Measurements from ENCODE around the gene ATP11C.
"Not testable (repeated sequence)": the region's sequence is repeated elsewhere in the genome, so short reads cannot be mapped to it uniquely, and the experiment has no call there.

Gene ATP11C

DNA sequence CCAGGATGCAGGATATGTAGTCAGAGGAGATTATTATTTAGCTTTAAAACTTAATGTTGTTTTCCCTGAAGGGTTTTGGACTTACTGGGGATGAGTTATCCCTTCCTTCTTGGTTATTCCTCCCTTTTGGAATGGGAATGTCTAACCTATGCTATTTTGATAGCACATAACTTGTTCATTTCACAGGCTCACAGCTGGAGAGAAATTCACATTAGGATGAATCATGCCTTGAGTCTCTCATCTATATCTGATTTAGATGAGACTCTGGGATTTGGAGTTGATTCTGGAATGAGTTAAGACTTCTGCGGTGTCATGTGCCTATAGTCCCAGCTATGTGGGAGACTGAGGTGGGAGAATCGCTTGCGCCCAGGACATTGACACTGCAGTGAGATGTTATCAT is 81.1 kb downstream of the ATP11C start:
- DNase-seq: no peak

DNA sequence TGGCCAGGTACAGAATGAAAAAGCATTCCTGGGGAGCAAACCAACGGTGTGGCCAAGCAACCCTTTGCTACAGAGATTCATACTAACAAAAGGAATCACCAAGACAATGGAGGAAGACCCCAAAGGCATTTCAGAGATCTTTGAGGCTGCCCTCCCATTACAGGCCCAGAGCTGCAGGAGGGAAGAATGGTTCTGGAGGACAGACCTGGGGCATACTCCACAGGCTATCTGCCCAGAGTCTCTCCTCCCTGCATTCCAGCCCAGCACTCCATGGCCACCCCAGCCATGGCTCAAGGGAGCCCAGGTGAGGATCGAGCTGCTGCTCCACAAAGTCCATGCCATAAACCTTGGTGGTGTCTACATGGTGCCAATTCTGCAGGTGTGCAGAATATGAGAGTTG is 81.9 kb downstream of the ATP11C start:
- DNase-seq: no peak

- no peak for DNase-seq
These were observed 88.0 kb downstream of the ATP11C start for GRCh38 chrX:139844884-139845283.

DNA sequence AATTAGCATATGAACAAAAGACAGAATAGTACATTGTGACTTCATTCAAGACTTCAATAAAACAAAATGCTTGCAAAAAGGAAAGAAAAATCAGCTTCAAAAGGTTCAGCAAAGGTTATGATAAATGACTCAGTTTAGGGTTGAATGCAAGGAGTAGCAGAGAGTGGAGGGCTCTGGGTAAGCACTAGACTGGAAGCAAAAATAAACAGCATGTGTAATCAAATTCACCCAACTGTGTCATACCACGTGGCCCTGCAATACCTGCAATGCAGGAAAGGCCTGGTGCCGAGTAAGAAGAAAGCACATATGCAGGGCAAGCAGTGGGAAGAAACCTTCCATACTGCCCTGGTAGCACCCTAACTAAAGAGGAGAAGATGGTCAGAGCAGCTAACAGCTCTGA is 88.7 kb downstream of the ATP11C start:
- no peak for DNase-seq

GRCh38 chrX:139842326-139843185 is 90.3 kb downstream of the ATP11C start:
- DNase-seq: no peak

DNA sequence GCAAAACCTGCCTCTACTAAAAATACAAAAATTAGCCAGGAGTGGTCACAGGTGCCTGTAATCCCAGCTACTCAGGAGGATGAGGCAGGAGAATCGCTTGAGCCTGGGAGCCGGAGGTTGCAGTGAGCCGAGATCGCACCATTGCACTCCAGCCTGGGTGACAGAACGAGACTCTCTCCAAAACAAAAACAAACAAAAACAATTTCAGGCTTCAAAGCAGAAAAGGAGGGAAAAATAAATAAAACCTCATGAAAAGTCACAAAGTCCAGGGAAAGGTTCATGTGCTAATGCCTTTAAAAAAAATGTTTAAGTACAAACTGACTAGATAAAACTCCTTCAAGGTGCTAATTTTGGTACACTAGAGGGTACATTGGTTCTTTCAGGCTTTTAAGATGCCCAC is 96.5 kb downstream of the ATP11C start:
- not testable (repeated sequence) for DNase-seq

DNA sequence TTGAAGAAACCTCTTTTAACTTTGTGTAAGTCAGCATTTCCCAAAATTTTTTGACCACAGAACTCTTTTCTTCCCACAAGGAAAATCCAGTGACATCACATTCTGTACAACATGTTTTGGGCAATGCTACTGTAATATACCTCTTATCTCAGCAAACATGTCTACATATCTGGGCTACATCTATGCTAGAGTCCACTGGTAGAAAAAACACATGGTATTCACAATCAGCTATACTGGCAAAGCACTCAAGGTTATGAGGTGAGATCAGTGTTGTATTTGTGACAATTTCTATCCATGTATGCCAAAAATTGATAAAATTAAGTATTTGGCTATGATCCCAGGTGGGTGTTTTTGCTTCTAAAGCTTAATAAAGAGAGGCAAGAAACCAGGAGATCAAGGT is 98.0 kb downstream of the ATP11C start:
- no peak for DNase-seq

DNA sequence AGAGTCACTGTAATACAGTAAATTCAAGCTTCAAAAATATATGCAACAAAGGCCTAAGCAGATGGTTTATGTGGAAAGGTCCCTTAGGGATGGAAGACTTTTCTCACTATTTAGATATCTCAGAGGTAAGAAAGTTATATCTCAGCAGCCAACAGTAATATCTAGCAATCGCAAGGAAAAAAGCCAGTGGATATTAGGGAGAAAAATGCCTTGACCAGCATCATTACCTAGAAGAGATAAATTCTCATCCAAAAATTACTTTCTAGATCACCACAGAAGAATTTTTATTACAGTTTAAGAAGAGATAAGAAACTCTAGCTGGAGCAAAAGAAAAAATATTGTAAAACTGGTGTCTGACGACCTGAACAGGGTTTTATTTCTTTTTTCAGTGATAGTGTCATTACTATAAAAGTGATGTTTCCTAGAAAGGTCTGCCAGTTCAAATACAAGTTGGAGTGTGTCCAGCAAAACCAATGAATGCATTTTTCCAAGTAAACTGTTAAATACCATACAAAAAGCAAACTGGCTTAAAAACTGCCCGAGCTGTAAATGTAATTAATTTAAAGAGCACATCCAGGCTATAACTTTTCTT is 100.0 kb downstream of the ATP11C start:
- no peak for DNase-seq

DNA sequence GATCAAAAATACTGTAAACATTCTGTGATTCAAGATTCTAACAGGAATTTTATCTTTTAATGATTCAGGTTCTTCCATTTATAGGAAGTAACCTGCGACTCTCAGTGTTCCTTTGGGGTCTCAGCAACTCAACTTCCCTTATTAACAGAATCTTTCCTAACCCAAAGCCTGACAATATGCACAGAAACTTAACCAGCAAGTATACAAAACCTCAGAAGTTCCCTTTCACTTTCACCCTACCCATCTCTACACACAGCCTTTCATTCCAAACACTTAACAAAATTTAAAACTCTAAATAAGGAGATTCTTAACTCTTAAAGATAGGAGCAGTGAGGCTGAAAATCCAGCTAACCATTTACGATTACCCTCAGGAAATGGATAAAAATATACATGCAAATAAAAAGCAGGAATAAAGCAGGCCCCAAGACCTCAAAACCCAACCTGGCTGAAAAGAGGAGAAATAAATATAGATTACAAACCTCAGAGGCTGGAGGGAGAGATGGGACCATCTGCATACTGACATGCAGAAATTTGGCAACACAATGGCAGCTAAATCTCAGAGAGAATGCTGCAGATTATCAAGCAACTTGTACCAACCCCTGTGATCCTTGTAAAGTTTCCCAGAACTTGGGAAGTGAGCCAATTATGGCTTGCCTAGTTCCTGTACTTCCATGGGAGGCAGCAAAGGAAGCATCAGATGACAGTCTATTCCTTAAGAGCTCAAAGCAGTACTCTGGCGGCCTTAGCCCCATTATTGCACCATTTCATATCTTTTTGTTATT is 101.0 kb downstream of the ATP11C start:
- DNase-seq: peak; percentile 56

DNA sequence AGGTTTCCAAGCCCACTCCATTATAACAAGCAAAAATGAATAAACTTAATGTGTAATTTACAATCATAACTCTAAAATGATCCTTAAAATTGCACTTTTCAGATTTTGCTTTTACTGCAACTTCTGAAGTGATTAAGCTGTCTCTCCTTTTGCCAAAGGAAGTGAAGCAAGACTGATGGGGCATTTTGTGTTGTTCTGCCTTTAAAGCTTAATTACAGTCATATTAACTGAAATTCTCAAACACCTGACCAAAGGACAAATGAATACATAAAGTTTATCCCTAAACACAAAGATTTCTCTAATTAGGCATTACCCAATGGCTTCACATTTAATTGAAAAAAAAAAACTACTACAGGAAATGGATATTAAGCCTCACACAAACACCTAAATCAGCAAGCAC is 101.8 kb downstream of the ATP11C start:
- no peak for DNase-seq

- DNase-seq: no peak
These were observed 104.0 kb downstream of the ATP11C start for GRCh38 chrX:139828830-139829229.

- peak; percentile 6 for DNase-seq
These were observed 104.8 kb downstream of the ATP11C start for GRCh38 chrX:139828033-139828432.

GRCh38 chrX:139826065-139827044 is 106.5 kb downstream of the ATP11C start:
- DNase-seq: peak; percentile 43

DNA sequence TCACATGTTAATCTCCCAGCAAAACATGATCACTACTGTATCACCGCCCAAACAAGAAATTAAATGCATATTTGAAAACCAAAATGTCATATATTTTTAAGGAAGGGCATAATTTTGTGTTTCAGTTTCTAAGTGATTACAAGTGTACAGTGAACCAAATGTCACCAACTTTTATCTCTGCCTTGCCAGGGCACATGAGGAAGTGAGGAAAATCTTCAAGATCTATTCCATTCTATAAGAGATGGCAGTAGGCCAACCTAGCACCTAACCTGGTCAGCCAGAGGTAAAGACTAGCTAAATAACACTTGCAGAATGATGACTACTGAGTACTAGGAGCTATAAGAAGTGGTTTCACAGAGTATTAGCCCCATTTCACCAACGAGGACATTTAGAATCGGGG is 107.2 kb downstream of the ATP11C start:
- DNase-seq: no peak

DNA sequence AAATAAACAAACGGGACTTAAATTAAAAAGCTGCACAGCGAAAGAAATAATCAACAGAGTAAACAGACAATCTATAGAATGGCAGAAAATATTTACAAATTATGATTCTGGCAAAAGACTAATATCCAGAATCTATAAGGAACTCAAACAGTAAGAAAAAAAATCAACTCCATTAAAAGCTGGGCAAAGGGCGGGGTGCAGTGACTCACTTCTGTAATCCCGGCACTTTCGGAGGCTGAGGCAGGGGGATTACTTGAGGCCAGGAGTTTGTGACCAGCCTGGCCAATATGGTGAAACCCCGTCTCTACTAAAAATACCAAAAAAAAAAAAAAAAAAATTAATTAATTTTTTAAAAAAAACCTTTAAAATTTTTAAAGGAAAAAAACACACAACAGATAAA is 109.0 kb downstream of the ATP11C start:
- no peak for DNase-seq

- no peak for DNase-seq
These were observed 112.4 kb downstream of the ATP11C start for GRCh38 chrX:139820358-139820984.

- DNase-seq: no peak
These were observed 116.6 kb downstream of the ATP11C start for GRCh38 chrX:139816204-139816603.

GRCh38 chrX:139815771-139816170 is 117.1 kb downstream of the ATP11C start:
- DNase-seq: no peak

DNA sequence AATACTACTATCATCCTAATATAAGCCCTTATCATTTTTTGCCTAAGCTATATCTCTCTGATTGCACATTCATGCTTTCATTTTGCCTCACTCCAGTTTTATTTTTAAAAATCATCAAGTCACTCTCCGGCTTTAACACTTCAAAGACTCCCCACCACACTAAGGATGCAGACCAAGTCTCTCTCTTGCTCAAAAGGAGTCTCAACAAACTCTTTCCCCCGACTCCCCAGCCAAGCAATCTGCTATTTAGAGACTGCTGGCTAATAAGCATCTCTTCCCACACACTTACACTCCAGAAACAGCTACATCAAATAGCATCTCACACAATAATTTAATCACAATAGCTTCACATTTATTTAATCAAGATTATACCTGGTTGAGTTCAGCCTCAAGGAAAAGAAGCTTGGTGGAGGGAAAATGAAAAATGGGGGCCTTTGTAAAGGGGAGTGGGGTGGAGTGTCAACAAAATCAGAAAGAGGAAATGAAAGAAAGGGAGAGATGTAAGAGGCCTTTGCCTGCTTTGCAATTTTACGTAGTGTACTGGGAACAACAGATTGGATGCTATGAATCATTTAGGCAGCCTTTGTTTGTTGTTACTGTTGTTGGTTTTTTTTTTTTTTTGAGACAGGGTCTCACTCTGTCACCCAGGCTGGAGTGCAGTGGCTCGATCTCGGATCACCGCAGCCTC is 120.8 kb downstream of the ATP11C start:
- no peak for DNase-seq

DNA sequence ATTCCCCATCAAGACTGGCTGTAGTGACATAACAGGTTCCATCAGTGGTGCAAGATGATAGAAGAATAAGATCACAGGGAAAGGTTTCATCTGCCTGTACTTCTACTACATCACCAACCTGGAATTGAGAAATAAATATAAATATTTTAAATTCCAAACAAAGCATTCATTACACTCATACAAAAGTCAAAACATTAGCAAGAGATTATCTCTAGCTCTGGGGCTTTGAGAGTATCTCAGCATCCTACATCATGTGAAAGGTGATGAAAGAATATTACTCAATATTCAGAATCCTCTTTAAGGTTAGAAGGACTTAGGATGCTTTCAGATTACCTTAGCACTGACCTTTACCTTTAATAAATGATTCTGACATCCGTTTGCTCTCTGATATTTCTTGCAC is 128.4 kb downstream of the ATP11C start:
- no peak for DNase-seq

DNA sequence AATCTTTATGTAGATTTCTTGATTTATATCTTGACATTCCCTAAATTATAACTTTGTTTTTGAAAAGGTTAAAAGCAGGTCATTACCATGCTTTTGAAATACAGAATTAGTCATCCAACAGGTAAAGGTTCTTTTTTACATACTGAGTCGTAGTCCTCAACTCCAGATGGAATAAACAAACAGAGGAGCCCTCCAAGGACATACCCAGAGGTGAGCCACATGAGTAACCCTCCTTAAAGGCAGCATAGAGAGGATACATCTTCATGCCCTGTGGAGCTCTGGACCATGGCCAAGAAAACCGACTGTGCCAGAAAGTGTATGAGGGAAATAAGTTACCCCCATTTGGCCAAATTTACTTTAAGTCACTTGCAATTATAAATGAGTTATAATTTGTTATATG is 129.6 kb downstream of the ATP11C start:
- no peak for DNase-seq

DNA sequence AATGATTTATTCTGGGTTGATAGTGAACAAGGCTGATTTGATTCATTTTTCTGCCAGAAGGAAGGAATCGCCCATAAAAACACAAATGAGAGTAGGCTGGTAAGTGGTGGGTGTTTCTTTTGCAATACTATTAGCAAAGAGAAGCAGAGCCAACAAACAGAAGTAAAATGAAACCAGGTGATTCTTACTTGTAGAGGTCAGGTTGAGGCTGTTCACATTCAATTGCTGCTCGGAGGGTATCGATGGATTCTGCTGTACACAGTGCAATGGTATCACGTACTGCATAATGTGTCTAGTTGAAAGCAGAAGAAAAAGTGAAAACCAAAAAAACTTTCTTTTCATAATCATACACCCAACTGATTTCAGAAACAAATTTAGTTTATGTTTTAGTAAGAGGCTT is 130.8 kb downstream of the ATP11C start:
- DNase-seq: no peak
